Right lobe of liver (tissue), 6 donors: ENCODE measurements around the gene SLC5A7. TPM values are rescaled to one million over a fixed set of nuclear protein-coding genes. Genes with fewer than 3 reads are reported as not detected.

ENCODE experiments used
- ATAC-seq, 4 donors: fragments of 200-7000 bp; cut with Tn5 transposase; one replicate each; pipeline ENCODE4 v1.9.1; 2020; ENCODE audit warnings: mild to moderate bottlenecking in 4 of 4, moderate library complexity in 4 of 4
- DNase-seq, 3 donors: peaks; one replicate each; pipeline ENCODE4 v3.0.0-alpha.2; 2020
- H3K27ac ChIP-seq, 3 donors: fragments of 200-600 bp; one replicate each; pipeline ENCODE4 v1.8.0; 2022
- H3K27me3 ChIP-seq, 2 donors: fragments of 200-600 bp; one replicate each; pipeline ENCODE4 v1.8.0; 2022
- H3K36me3 ChIP-seq, 4 donors: fragments of 200-600 bp; sonication (generic) in 1 of 4; one replicate each; pipeline versions ENCODE4 v1.5.1 to v1.8.0; 2017 to 2022; ENCODE audit warnings: control low read depth in 1 of 4
- H3K4me1 ChIP-seq, 4 donors: fragments of 200-600 bp; sonication (generic) in 1 of 4; one replicate each; pipeline versions ENCODE4 v1.5.1 to v1.8.0; 2017 to 2022; ENCODE audit warnings: control low read depth in 1 of 4
- H3K4me3 ChIP-seq, 3 donors: fragments of 200-600 bp; one replicate each; pipeline ENCODE4 v1.8.0; 2022
- H3K9me3 ChIP-seq, 4 donors: fragments of 200-600 bp; sonication (generic) in 1 of 4; one replicate each; pipeline versions ENCODE4 v1.5.1 to v1.8.0; 2017 to 2022; ENCODE audit warnings: control low read depth in 1 of 4
- CTCF ChIP-seq, 4 donors: fragments of 200-600 bp in 3 of 4; fragments of 450-650 bp in 1 of 4; IDR thresholded peaks; one replicate each; pipeline versions ENCODE4 v1.5.1 to v1.8.0; 2016 to 2022; ENCODE audit warnings: antibody characterized with exemption in 4 of 4, mild to moderate bottlenecking in 2 of 4
- POLR2A ChIP-seq: fragments of 450-650 bp; IDR thresholded peaks from one replicate; pipeline ENCODE4 v1.6.1; 2017; ENCODE audit warnings: antibody characterized with exemption, mild to moderate bottlenecking
- WGBS: methylation state at CpG from one replicate; pipeline ENCODE4 v1.1.6; 2018; ENCODE audit warnings: low coverage, low lambda C conversion rate; ENCODE audit not compliant: insufficient coverage; ENCODE audit errors: missing lambda C conversion rate; 5-methylcytosine and 5-hydroxymethylcytosine counted together
- intact Hi-C, 2 donors: fragments of 100-400 bp; cut with DNase I; formaldehyde crosslinking; loops; one replicate each; pipeline versions ENCODE4 v1.11.2 to v1.14.1; 2022
- long read RNA-seq: library from polyadenylated mRNA; unstranded; transcript quantifications from one replicate; pipeline ENCODE4 v2.0.0, GENCODE V29; 2019
- total RNA-seq, 6 experiments: library from RNA; depleted of rRNA in 2 of 6; stranded (reverse); fragments of >200 nt in 2 of 6; fragmentation: NEBNext Ultra II Directional in 3 of 6; extraction: Animal tissue kit (Norgen Biotek cat#: 25700) in 3 of 6; gene quantifications; one replicate each; pipeline versions ENCODE4 v1.1.0 to v1.2.4, GENCODE V29; 2016 to 2023
- donor health status: DM: no; HTN: yes; CAD: no.
- donor health status: DM: no; HTN: no; CAD: no.
- donor health status: DM: no; HTN: no; CAD: no.
- donor health status: DM: no; HTN: yes; CAD: no.
- donor health status: DM: no; HTN: yes; CAD: no.

Gene SLC5A7
- not detected for total RNA-seq
- long read RNA-seq: 0 reads

- Histone ChIP-seq H3K9me3 (no peaks in the 10 kb centered on the region), H3K27ac (no peak within 1 kb of the TSS), H3K4me3 (no peak within 1 kb of the TSS), H3K36me3 (no peaks in the 10 kb centered on the region), H3K4me1 (no peaks in the 10 kb centered on the region), H3K27me3 (no peaks in the 10 kb centered on the region)
- 5% methylated on average over 41 of the region's 75 CpGs for WGBS
- no peak for ATAC-seq
- TF ChIP-seq POLR2A: no peak
- no peak for TF ChIP-seq CTCF (IDR thresholded peaks at IDR 0.05)
- no peak for DNase-seq
- intact Hi-C loops: no loop called here
These were observed at the start of gene SLC5A7 for GRCh38 chr2:107986278-107987217. Gene SLC5A7 (plus strand): TSS chr2:107986524. CDS start chr2:107988156, 1,632 bp downstream.

- DNase-seq (no peak), ATAC-seq (no peak)
- Histone ChIP-seq H3K27ac (no peak overlapping the region), H3K36me3 (no peaks in the 10 kb centered on the region), H3K4me1 (no peaks in the 10 kb centered on the region), H3K27me3 (no peaks in the 10 kb centered on the region), H3K9me3 (no peaks in the 10 kb centered on the region), H3K4me3 (no peak overlapping the region)
- 26% methylated on average over 4 of the region's 4 CpGs for WGBS
- no peak for TF ChIP-seq CTCF (IDR thresholded peaks at IDR 0.05)
- no peak for TF ChIP-seq POLR2A
- intact Hi-C loops: no loop called here
These were observed 24.9 kb upstream of the SLC5A7 start for GRCh38 chr2:107961395-107961794.

GRCh38 chr2:107964185-107964584, 22.1 kb upstream of the SLC5A7 start:
- Histone ChIP-seq H3K27me3 (no peaks in the 10 kb centered on the region), H3K9me3 (no peaks in the 10 kb centered on the region), H3K4me1 (no peaks in the 10 kb centered on the region), H3K4me3 (no peak overlapping the region), H3K36me3 (no peaks in the 10 kb centered on the region), H3K27ac (no peak overlapping the region)
- TF ChIP-seq CTCF (IDR thresholded peaks at IDR 0.05): no peak
- TF ChIP-seq POLR2A: no peak
- no peak for ATAC-seq
- no peak for DNase-seq
- intact Hi-C loops: no loop called here
- 83% methylated on average over 1 of the region's 1 CpG for WGBS

- ATAC-seq (no peak), DNase-seq (no peak)
- 43% methylated on average over 2 of the region's 2 CpGs for WGBS
- Histone ChIP-seq H3K27ac (no peak overlapping the region), H3K27me3 (no peaks in the 10 kb centered on the region), H3K4me3 (no peak overlapping the region), H3K4me1 (no peaks in the 10 kb centered on the region), H3K36me3 (no peaks in the 10 kb centered on the region), H3K9me3 (no peaks in the 10 kb centered on the region)
- intact Hi-C loops: no loop called here
- TF ChIP-seq CTCF (IDR thresholded peaks at IDR 0.05) (no peak), POLR2A (no peak)
These were observed 1.6 kb upstream of the SLC5A7 start for GRCh38 chr2:107984707-107985106.
